Urothelium cell line (cell line): ENCODE data around the gene TBC1D9.

Source experiments
- DNase-seq: peaks from one replicate; pipeline ENCODE4 v3.0.0; 2011; ENCODE audit warnings: low spot score, mixed read lengths
- FAIRE-seq: peaks from 2 replicates; lab custom pipeline; 2011; peaks lifted over from hg19 to GRCh38; lab: Jason Lieb, UNC

The TBC1D9 gene

GRCh38 chr4:140659943-140660700 lies 96.1 kb downstream of the TBC1D9 start:
- no peak for FAIRE-seq
- no peak for DNase-seq

GRCh38 chr4:140654495-140654814 lies 101.7 kb downstream of the TBC1D9 start:
- FAIRE-seq = no peak

GRCh38 chr4:140653718-140654494 lies 102.3 kb downstream of the TBC1D9 start:
- FAIRE-seq = no peak

More at GRCh38 chr4:140654495-140654814, 101.7 kb downstream of the TBC1D9 start:
- no peak for DNase-seq

GRCh38 chr4:140652601-140653000 lies 103.6 kb downstream of the TBC1D9 start:
- no peak for FAIRE-seq
- no peak for DNase-seq

More at GRCh38 chr4:140653718-140654494, 102.3 kb downstream of the TBC1D9 start:
- DNase-seq = no peak

GRCh38 chr4:140648716-140649308 lies 107.4 kb downstream of the TBC1D9 start:
- FAIRE-seq (no peak), DNase-seq (no peak)

- DNase-seq (no peak), FAIRE-seq (no peak)
Measured at GRCh38 chr4:140645614-140646412, 110.4 kb downstream of the TBC1D9 start.

GRCh38 chr4:140645196-140645595 lies 111.0 kb downstream of the TBC1D9 start:
- DNase-seq = no peak
- no peak for FAIRE-seq

GRCh38 chr4:140644470-140645185 lies 111.6 kb downstream of the TBC1D9 start:
- no peak for FAIRE-seq

GRCh38 chr4:140643571-140644055 lies 112.6 kb downstream of the TBC1D9 start:
- FAIRE-seq (no peak), DNase-seq (no peak)

More at GRCh38 chr4:140644470-140645185, 111.6 kb downstream of the TBC1D9 start:
- no peak for DNase-seq

GRCh38 chr4:140642674-140643437 lies 113.3 kb downstream of the TBC1D9 start:
- FAIRE-seq (no peak), DNase-seq (no peak)

- no peak for FAIRE-seq
Measured at GRCh38 chr4:140641789-140642439, 114.3 kb downstream of the TBC1D9 start.

GRCh38 chr4:140641105-140641555 lies 115.1 kb downstream of the TBC1D9 start:
- DNase-seq (no peak), FAIRE-seq (no peak)

More at GRCh38 chr4:140641789-140642439, 114.3 kb downstream of the TBC1D9 start:
- DNase-seq = no peak

GRCh38 chr4:140640150-140640748 lies 115.9 kb downstream of the TBC1D9 start:
- FAIRE-seq (no peak), DNase-seq (no peak)

- no peak for DNase-seq
- FAIRE-seq = no peak
Measured at GRCh38 chr4:140639066-140639465, 117.1 kb downstream of the TBC1D9 start.

GRCh38 chr4:140637836-140638235 lies 118.3 kb downstream of the TBC1D9 start:
- peak; percentile 44 for DNase-seq
- no peak for FAIRE-seq

GRCh38 chr4:140635606-140636005 lies 120.6 kb downstream of the TBC1D9 start:
- FAIRE-seq (peak; percentile 9), DNase-seq (peak; percentile 79)

- no peak for DNase-seq
- FAIRE-seq = no peak
Measured at GRCh38 chr4:140633951-140634350, 122.2 kb downstream of the TBC1D9 start.

GRCh38 chr4:140633124-140633523 lies 123.1 kb downstream of the TBC1D9 start:
- FAIRE-seq = no peak
- no peak for DNase-seq
